Stimulated activated CD8-positive, alpha-beta memory T cell treated with anti-CD3 and anti-CD28 coated beads, Interleukin-2, amount 100 ng/mL, for 1 hour (primary cell): Measurements from ENCODE around the gene STK4.
A peak's percentile ranks its signal among the peaks of the same experiment; 100 is the strongest.

ENCODE experiments used
- DNase-seq, 2 donors: peaks; one replicate each; pipeline ENCODE4 v3.0.0-alpha.2; 2020; ENCODE audit warnings: low read depth in 2 of 2

Gene STK4

GRCh38 chr20:44966030-44966961 lies at the start of gene STK4:
TSS of gene STK4 (plus strand) at chr20:44966512. CDS start at chr20:44966569, 57 bp downstream.
- DNase-seq: peak; percentile 93

GRCh38 chr20:44916586-44916985 lies 49.7 kb upstream of the STK4 start:
- no peak for DNase-seq

DNA sequence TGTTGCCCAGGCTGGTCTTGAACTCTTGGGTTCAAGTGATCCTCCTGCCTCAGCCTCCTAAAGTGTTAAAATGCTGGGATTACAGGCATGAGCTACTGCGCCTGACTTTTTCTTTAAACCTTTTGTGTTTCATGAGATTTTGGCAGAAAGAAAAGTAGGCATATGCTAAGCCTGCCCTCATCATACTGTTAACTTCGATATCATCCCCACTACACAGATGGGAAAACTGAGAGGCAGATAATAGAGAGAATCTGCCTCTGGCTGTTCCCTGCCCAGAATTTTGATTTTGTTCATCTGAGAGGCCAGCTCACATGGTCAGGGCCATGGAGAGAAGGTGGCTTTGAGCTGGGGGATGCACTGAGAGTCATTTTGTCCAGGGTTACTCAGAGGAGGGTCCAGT lies 48.9 kb upstream of the STK4 start:
- no peak for DNase-seq

GRCh38 chr20:44918342-44918741 lies 48.0 kb upstream of the STK4 start:
- no peak for DNase-seq

GRCh38 chr20:44918761-44919160 lies 47.6 kb upstream of the STK4 start:
- no peak for DNase-seq

GRCh38 chr20:44921447-44921846 lies 44.9 kb upstream of the STK4 start:
- DNase-seq: no peak

- no peak for DNase-seq
Measured at GRCh38 chr20:44924541-44924940, 41.8 kb upstream of the STK4 start.

DNA sequence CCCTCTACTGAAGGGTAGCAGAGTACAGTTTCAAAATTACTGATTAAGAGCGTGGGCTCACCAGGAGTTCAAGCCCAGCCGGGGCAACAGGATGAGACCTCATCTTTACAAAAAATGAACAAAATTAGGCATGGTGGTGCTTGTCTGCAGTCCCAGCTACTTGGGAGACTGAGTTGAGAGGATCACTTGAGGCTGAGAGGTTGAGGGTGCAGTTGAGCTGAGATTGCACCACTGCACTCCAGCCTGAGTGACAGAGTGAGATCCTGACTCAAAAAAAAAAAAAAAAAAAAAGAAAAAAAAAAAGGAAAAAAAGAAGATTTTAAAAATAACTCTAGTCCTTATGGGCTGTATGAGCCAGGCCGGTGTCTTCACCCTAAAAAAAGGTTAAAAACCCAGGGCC lies 37.7 kb upstream of the STK4 start:
- DNase-seq: no peak

GRCh38 chr20:44930517-44931168 lies 35.7 kb upstream of the STK4 start:
- DNase-seq: no peak

DNA sequence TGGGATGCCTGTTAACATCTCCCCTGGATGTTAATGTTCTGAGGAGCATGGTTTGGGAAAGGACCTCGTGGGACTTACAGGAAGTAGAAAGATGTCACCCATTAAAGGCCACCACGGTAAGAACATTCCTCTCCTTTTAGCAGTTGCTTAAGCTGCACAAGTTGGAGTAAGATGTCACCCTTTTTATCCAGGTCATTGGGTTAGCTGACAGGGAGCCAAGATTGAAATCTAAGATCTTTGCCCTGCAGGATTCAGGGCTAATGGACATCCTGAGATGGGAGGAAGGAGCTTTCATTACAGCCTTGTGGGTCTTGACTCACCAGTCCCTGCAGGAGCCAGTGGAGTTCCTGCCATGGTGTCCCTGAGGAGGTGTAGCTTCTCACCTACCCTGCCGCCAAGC lies 34.4 kb upstream of the STK4 start:
- no peak for DNase-seq

- no peak for DNase-seq
Measured at GRCh38 chr20:44932916-44933315, 33.4 kb upstream of the STK4 start.

DNA sequence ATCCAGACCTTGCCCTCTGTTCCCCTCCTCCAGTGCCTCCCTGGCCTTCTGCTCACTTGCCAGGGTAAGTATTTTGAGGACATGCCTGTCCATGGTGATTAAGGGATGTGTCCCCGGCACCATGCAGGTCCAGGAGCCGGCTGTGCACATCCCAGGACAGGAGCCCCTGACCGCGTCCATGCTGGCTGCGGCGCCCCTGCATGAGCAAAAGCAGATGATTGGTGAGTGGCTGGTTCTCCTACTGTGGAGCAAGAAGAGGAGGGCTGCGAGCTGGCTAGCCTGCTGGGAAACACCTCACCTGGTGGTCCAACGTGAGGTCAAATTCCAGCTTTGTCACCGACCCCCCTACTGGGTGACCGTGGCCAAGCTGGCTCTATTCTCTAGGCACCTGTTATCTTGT lies 29.8 kb upstream of the STK4 start:
- DNase-seq: no peak

DNA sequence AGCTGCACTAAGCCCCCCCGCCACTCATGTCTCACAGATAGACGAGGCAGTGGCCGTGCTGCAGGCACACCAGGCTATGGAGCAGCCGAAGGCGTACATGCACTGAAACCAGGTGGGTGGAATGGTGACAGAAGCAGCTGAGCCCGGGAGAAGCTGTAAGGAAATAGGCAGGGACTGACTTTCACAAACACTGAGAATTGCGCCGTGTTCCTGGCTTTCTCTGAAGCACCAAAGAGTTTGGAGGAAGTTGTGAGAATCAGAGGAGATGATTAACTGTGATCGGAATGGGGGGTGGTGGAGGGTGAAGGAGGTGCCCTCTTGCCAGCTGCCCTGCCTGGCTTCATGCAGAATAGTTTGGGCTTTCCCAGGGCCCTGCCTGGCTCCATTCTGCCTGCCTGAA lies 27.7 kb upstream of the STK4 start:
- no peak for DNase-seq

DNA sequence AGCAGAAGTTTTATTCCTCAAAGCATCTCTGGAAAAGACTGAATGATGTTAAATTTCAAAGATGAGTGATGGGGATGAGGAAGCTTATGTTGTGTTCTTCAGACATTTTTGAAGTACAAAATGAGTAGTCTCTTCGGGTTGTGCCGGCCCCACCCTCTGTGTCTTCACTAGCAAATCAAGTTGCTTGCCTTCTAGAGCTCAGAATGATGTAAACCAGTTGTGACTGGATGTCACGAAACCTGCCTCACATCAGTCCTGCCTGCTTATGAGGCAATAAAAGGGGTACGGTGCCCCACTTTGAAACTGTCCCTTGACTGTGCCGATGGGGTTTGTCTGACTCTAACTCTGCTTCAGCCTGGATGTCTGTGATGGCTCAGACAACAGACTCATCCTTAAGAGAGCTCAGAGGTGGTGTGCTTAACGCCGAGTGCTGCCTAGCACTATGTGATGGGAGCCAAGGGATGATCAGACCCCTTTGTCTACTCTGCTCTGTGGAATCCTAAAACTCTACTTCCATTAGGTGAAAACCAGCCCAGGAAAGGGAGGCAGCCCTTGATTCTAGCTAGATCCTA lies 25.1 kb upstream of the STK4 start:
- no peak for DNase-seq

DNA sequence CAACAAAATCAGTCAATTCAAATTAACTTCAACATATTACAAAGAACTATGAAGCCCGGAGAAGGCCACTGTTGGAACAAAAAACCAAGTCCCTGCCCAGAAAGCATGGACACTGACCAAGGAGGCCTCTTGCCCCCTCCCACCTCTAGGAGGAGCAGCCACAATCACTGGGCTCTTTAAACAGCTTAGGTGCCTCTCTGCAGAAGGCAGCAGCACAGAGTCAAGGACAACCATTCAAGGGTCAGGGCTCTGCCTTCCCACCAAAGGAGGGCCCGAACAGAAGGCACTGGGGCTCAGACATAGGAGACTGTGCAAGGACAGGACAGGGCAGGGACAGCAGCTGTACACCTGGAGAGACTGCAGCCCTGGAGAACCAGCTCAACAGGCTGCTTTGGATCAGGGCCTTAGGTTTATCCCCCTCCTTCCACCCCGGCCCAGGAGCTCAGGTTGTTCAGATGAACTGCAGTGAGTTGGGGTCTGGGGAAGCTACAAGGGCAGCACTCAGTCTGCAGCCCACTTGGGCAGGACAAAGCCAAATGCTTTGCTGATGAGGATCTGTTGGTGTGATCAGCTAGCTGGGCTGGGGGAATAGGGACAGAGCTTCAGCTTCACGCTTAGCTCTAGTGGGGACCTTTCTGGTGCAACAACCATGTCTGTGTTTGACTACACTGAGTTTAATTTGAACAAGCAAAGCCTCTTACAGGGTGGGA lies 23.9 kb upstream of the STK4 start:
- no peak for DNase-seq

- DNase-seq: no peak
Measured at GRCh38 chr20:44943828-44944227, 22.5 kb upstream of the STK4 start.

- DNase-seq: no peak
Measured at GRCh38 chr20:44945261-44945660, 21.1 kb upstream of the STK4 start.

DNA sequence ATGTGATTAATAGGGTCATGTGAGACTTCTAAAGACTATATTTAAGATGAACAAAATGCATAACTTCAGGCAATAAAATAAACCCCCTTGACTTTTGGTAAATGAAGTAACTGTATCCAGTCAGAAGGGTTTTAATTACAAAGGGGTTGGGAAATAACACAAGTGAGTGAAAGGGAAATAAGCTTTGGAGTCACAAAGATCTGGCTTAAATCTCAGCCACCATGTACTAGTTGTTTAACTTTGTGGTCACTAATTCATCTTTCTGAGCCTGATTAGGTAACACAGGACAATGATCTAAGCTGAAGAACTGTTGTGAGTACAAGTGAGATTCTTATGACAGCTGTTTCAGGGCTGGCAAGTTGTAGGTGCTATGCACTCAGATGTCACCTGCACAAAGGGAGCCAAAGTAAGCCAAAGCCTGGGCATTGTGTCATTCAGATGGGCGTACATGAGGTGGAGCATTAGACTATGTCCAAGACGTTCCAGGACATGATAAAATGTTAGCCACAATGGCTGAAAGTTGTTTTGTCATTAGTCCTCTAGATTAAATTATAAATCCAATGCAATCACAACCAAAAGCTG lies 19.9 kb upstream of the STK4 start:
- no peak for DNase-seq

DNA sequence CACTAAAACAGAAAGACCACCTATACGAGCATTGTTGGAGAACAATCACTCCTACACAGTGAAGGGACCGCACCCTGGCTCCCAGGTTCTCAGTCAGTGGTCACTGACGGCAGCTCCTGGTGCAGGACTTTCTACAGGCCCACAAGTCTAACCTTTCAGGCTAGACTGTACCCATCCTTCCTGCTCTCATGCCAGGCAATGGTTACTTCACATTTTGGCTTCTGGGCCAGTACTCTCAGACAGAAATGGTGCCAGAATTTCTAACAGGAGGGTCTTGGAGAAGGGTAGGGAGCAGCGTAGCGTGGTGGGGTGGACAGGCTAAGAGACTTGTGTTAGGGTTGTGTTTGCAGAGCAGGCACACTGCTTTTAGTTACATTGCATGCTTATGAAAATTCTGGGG lies 18.2 kb upstream of the STK4 start:
- no peak for DNase-seq

- DNase-seq: no peak
Measured at GRCh38 chr20:44948513-44948912, 17.8 kb upstream of the STK4 start.

DNA sequence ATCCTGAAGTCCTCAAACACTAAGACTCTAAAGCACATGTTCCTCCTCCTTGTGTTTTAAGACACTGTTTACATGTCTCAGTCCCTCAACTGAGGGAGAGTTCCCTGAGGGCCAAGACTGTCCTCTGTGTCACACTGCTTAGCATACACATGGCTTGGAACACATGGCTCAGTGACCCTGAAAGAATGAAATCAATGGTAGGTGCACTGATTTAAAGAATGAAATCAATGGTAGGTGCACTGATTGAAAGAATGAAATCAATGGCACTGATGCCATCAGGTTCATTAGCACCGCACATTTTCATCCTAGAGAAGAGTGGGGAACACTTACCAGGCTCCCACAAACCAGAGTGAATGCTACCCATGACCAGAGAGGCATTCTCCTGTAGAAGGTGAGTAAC lies 15.9 kb upstream of the STK4 start:
- DNase-seq: no peak

DNA sequence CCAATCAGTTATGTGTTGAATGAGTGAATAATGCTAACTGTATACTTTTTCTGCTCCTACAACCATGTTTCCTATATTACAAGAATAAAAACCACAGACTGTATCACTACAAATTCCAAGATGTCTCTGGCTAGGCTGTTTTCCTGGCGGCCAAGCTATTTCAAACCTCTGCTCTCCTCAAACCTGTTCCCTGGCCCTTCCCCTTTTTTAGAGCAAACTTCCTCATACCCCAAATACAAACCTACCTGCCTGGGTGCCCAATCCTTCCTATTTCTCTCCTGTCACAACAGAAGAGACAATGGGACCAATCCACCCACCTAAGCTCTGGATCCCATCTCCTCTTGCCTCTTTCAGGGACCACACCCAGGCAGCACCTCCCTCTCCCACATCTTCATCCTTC lies 13.6 kb upstream of the STK4 start:
- no peak for DNase-seq
